NT2/D1 (cell line): ENCODE data around the gene CD28.

Source experiments
- YY1 ChIP-seq: IDR thresholded peaks from 2 replicates; pipeline ENCODE4 v1.6.1; 2011; ENCODE audit not compliant: insufficient read length, insufficient read depth
- ZNF274 ChIP-seq: IDR thresholded peaks from 2 replicates; pipeline ENCODE4 v1.6.1; 2011; ENCODE audit warnings: mild to moderate bottlenecking, low read depth, low read length

- TF ChIP-seq YY1, result no peak
- TF ChIP-seq ZNF274, result no peak
Observed at GRCh38 chr2:203713381-203713780, 6.9 kb downstream of the CD28 start.
